MCF 10A (cell line): ENCODE results near the gene CEL. TPM values are rescaled to one million over a fixed set of nuclear protein-coding genes. Genes with fewer than 3 reads are reported as not detected.

Experiments
- BruUV-seq: library from RNA; stranded (reverse); fragments of 400-500 nt; replicated peaks from 2 replicates; lab custom pipeline; 2021; lab: Mats Ljungman, UMichigan
- CTCF ChIA-PET: fragments of 300-600 bp; sonication (Branson Sonifier 250); formaldehyde crosslinking; extraction: SDS; loops from one replicate; lab custom pipeline; 2021; ENCODE audit warnings: antibody characterized with exemption, inconsistent platforms; lab: Yijun Ruan, JAX
- POLR2A ChIA-PET: fragments of 300-600, 350-650 bp; sonication (Branson Sonifier 250); formaldehyde crosslinking; extraction: SDS; loops from one replicate; lab custom pipeline; 2020; ENCODE audit warnings: antibody characterized with exemption, inconsistent platforms; lab: Yijun Ruan, JAX
- DNase-seq: peaks from one replicate; pipeline ENCODE4 v3.0.0-alpha.2; 2018; ENCODE audit not compliant: unreplicated experiment
- H3K27ac Mint-ChIP-seq: one replicate; pipeline ENCODE4 v1.8.0; 2022; ENCODE audit warnings: mild to moderate bottlenecking, low read depth, mixed read lengths; ENCODE audit not compliant: unreplicated experiment
- H3K27me3 Mint-ChIP-seq: one replicate; pipeline ENCODE4 v1.8.0; 2022; ENCODE audit warnings: mixed read lengths; ENCODE audit not compliant: insufficient read depth, unreplicated experiment
- H3K36me3 Mint-ChIP-seq: one replicate; pipeline ENCODE4 v1.8.0; 2022; ENCODE audit warnings: mild to moderate bottlenecking, moderate library complexity, mixed read lengths; ENCODE audit not compliant: insufficient read depth, unreplicated experiment
- H3K4me1 Mint-ChIP-seq: one replicate; pipeline ENCODE4 v1.8.0; 2022; ENCODE audit warnings: mixed read lengths; ENCODE audit not compliant: insufficient read depth, unreplicated experiment
- H3K4me3 Mint-ChIP-seq: one replicate; pipeline ENCODE4 v1.8.0; 2022; ENCODE audit warnings: mild to moderate bottlenecking, moderate library complexity, mixed read lengths; ENCODE audit not compliant: unreplicated experiment
- H3K9me3 Mint-ChIP-seq: one replicate; pipeline ENCODE4 v1.8.0; 2022; ENCODE audit warnings: mixed read lengths; ENCODE audit not compliant: unreplicated experiment
- intact Hi-C: fragments of 100-400 bp; cut with micrococcal nuclease; formaldehyde crosslinking; loops from 2 replicates; pipeline ENCODE4 v1.14.1; 2022
- microRNA-seq: library from miRNA; unstranded; fragments of <30 nt; microRNA quantifications from one replicate; pipeline ENCODE4 v1.2.0, GENCODE V29; 2022
- total RNA-seq: library from RNA; stranded (reverse); gene quantifications from 2 replicates; pipeline ENCODE4 v1.2.3, GENCODE V29; 2022
- TF ChIP-seq, protein P1 (sequence below): fragments of 200-600 bp; IDR thresholded peaks from one replicate; pipeline ENCODE4 v1.8.0; 2022; ENCODE audit warnings: antibody characterized with exemption, mild to moderate bottlenecking; ENCODE audit not compliant: unreplicated experiment

The CEL gene
- total RNA-seq, 1 experiment from 2014 or later, result 1.9 TPM

- intact Hi-C loops, result no loop called here
Observed at GRCh38 chr9:133119103-133119845, 57.5 kb downstream of the CEL start.

GRCh38 chr9:133119846-133120500, 58.2 kb downstream of the CEL start:
- Mint-ChIP-seq H3K27ac (peak overlapping the region; percentile 54), H3K4me1 (peaks cover 23% of the 10 kb centered on the region), H3K4me3 (peak overlapping the region; percentile 66), H3K9me3 (no peaks in the 10 kb centered on the region), H3K36me3 (peaks cover 14% of the 10 kb centered on the region), H3K27me3 (no peaks in the 10 kb centered on the region)
- BruUV-seq, result no TSS peak
- no peak for DNase-seq
- intact Hi-C loops, result loop anchor here (2.0 kb wide), 1 partner anchor 29 kb away; no protein-coding TSS in a partner anchor
- TF ChIP-seq, protein P1, sequence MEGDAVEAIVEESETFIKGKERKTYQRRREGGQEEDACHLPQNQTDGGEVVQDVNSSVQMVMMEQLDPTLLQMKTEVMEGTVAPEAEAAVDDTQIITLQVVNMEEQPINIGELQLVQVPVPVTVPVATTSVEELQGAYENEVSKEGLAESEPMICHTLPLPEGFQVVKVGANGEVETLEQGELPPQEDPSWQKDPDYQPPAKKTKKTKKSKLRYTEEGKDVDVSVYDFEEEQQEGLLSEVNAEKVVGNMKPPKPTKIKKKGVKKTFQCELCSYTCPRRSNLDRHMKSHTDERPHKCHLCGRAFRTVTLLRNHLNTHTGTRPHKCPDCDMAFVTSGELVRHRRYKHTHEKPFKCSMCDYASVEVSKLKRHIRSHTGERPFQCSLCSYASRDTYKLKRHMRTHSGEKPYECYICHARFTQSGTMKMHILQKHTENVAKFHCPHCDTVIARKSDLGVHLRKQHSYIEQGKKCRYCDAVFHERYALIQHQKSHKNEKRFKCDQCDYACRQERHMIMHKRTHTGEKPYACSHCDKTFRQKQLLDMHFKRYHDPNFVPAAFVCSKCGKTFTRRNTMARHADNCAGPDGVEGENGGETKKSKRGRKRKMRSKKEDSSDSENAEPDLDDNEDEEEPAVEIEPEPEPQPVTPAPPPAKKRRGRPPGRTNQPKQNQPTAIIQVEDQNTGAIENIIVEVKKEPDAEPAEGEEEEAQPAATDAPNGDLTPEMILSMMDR, result no peak
- ChIA-PET POLR2A (interaction anchor here (0.6 to 3.4 kb wide), 4 partner anchors 14 to 28 kb away, joined by 3 to 21 read pairs (median 13); no protein-coding TSS in a partner anchor), CTCF (interaction anchor here (0.9 to 8.6 kb wide), 3 partner anchors 11 to 26 kb away, joined by 3 to 132 read pairs (median 24); no protein-coding TSS in a partner anchor)

More at GRCh38 chr9:133119103-133119845, 57.5 kb downstream of the CEL start:
- ChIA-PET POLR2A (interaction anchor here (2.6 to 3.4 kb wide), 2 partner anchors 15 to 29 kb away, joined by 7 to 21 read pairs; no protein-coding TSS in a partner anchor), CTCF (interaction anchor here (0.9 to 8.6 kb wide), 4 partner anchors 9 to 26 kb away, joined by 3 to 132 read pairs (median 15); no protein-coding TSS in a partner anchor)
- no peaks in the 10 kb centered on the region for H3K27me3 Mint-ChIP-seq
- peaks cover 14% of the 10 kb centered on the region for H3K36me3 Mint-ChIP-seq
- H3K27ac Mint-ChIP-seq, result no peak overlapping the region
- TF ChIP-seq, protein P1, result no peak
- H3K4me3 Mint-ChIP-seq, result peak overlapping the region; percentile 66
- BruUV-seq, result no TSS peak
- H3K4me1 Mint-ChIP-seq, result peaks cover 26% of the 10 kb centered on the region
- H3K9me3 Mint-ChIP-seq, result no peaks in the 10 kb centered on the region
- DNase-seq, result no peak

DNA sequence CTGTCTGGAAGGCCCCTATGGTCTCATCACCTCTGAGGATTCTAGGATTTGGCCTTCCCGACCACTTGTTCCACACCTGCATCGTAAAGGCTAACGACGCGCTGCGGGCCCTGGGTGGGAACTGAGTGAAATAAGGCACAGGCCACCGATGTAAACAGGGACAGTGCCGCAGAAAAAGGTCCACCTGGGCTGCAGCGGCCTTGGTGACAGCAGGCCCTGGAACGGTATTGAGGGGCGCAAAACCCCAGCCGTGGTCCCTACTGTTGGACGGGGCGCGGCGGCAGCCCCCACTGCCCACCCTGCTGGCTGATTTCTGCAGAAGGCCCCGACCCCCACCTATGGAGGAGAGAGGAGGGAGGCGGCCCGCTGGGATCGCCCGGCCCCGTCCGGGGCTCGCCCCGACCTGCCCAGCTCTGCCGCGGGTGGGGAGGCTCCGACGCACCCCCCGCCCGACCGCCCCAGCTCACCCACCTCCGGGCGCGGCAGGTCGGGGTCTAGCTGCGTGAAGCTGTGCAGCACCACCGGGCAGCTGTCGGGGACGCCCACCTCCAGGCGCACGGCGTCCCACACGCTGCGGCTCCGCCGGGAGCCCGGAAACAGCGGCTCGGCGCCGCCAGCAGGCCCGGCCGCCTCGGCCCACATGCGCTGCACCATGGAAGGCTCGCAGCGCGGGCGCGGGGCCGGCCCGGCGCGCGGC, 58.9 kb downstream of the CEL start:
- Mint-ChIP-seq H3K4me1 (peaks cover 20% of the 10 kb centered on the region), H3K4me3 (peak overlapping the region; percentile 66), H3K9me3 (no peaks in the 10 kb centered on the region), H3K27me3 (no peaks in the 10 kb centered on the region), H3K27ac (peak overlapping the region; percentile 54), H3K36me3 (peaks cover 14% of the 10 kb centered on the region)
- POLR2A ChIA-PET, result interaction anchor here (0.6 to 3.0 kb wide), 4 partner anchors 13 to 27 kb away, joined by 3 to 15 read pairs (median 7); no protein-coding TSS in a partner anchor
- intact Hi-C loops, result loop anchor here (2.0 kb wide), 1 partner anchor 28 kb away; no protein-coding TSS in a partner anchor
- BruUV-seq, result no TSS peak
- DNase-seq, result no peak
- TF ChIP-seq, protein P1, result no peak
- CTCF ChIA-PET, result interaction anchor here (0.5 to 3.6 kb wide), 2 partner anchors 18 to 202 kb away, joined by 3 to 24 read pairs; no protein-coding TSS in a partner anchor

Small RNAs within 50 kb of the gene (microRNA-seq; reads per million reads assigned to microRNA genes)
- gene MIR6877, result 5.4 reads per million, percentile 38 among the genes with 10 or more reads in this experiment

Other genes starting within 250 kb of the CEL start
- 0.42 and 1.1 TPM in 2 replicates for gene AK8, start 183.7 kb upstream of the CEL start, total RNA-seq
- gene SPACA9, start 183.1 kb upstream of the CEL start, total RNA-seq, result 4.4 and 8.0 TPM in 2 replicates
- gene TSC1, start 117.4 kb upstream of the CEL start, total RNA-seq, result 36.6 and 48.5 TPM in 2 replicates
- gene GFI1B, start 83.3 kb upstream of the CEL start, total RNA-seq, result not detected in 2 replicates
- gene GTF3C5, start 31.0 kb upstream of the CEL start, total RNA-seq, result 53.9 and 55.4 TPM in 2 replicates
- gene RALGDS, start 59.3 kb downstream of the CEL start, total RNA-seq, result 14.2 and 15.4 TPM in 2 replicates
- not detected in 2 replicates for gene GBGT1, start 101.9 kb downstream of the CEL start, total RNA-seq
- not detected in 2 replicates for gene OBP2B, start 147.3 kb downstream of the CEL start, total RNA-seq
- gene ABO, start 213.2 kb downstream of the CEL start, total RNA-seq, result not detected in 2 replicates